ENCODE results near the gene CASP9.

DNA sequence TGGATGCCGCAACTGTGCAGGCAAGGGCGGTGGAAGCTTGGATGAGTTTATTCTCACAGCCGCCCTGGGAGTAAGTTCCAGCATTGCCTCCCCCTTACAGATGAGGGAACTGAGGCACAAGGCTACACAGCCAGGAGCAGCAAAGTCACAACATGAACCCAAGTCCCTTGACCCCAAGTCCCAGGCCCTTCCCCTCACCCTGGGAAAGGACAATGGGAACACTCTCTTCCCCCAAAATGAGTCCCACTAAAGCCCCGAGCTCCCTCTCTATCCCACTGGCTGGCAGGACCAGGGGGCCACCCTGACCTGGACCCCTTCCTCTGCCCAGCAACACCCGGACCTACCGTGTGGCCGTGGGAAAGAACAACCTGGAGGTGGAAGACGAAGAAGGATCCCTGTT lies 81.9 kb downstream of the CASP9 start:
- TF ChIP-seq, protein P1, sequence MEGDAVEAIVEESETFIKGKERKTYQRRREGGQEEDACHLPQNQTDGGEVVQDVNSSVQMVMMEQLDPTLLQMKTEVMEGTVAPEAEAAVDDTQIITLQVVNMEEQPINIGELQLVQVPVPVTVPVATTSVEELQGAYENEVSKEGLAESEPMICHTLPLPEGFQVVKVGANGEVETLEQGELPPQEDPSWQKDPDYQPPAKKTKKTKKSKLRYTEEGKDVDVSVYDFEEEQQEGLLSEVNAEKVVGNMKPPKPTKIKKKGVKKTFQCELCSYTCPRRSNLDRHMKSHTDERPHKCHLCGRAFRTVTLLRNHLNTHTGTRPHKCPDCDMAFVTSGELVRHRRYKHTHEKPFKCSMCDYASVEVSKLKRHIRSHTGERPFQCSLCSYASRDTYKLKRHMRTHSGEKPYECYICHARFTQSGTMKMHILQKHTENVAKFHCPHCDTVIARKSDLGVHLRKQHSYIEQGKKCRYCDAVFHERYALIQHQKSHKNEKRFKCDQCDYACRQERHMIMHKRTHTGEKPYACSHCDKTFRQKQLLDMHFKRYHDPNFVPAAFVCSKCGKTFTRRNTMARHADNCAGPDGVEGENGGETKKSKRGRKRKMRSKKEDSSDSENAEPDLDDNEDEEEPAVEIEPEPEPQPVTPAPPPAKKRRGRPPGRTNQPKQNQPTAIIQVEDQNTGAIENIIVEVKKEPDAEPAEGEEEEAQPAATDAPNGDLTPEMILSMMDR (IDR thresholded peaks at IDR 0.05), result no peak
- TF ChIP-seq POLR2A (IDR thresholded peaks at IDR 0.05), result no peak
